ENCODE measurements around the gene KRTAP2-2. TPM values are rescaled to one million over a fixed set of nuclear protein-coding genes. Genes with fewer than 3 reads are reported as not detected.
"Not testable (repeated sequence)": the region's sequence is repeated elsewhere in the genome, so short reads cannot be mapped to it uniquely, and the experiment has no call there.

KRTAP2-2 gene
- total and polyA plus RNA-seq, 3 donors from 2014 or later, result not detected

- intact Hi-C loops (cut with DNase I; ENCODE audit: low total_unique reads), result no loop called here
- no peaks in the 10 kb centered on the region for H3K36me3 ChIP-seq (ENCODE audit: low read depth, missing control alignments)
- no peaks in the 10 kb centered on the region for H3K27me3 ChIP-seq
- H3K9me3 ChIP-seq, result no peaks in the 10 kb centered on the region
- WGBS, 2 donors, result 90 to 96% methylated on average over 4 of the region's 4 CpGs
- no peaks in the 10 kb centered on the region for H3K4me1 ChIP-seq
- H3K4me3 ChIP-seq, result no peak overlapping the region
- no peak for DNase-seq
- no peak for TF ChIP-seq POLR2A (IDR thresholded peaks at IDR 0.05)
- TF ChIP-seq CTCF (IDR thresholded peaks at IDR 0.05), result no peak
- H3K27ac ChIP-seq, result no peak overlapping the region
Observed at GRCh38 chr17:41054025-41054424, 1.0 kb downstream of the KRTAP2-2 start.

DNA sequence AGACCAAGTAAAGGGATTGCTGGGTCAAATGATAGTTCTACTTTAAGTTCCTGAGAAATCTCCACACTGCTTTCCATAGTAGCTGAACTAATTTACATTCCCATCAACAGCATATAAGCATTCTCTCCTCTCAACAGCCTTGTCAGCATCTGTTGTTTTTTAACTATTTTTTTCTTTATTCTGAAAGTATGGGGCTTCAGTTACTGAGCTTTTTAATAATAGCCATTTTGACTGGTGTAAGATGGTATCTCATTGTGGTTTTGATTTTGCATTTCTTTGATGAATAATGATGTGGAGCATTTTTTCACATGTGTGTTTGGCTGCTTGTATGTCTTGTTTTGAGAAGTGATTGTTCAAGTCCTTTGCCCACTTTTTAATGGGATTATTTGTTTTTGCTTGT, 2.5 kb downstream of the KRTAP2-2 start:
- Histone ChIP-seq H3K4me1 (no peaks in the 10 kb centered on the region), H3K27ac (no peak overlapping the region), H3K9me3 (no peaks in the 10 kb centered on the region), H3K36me3 (ENCODE audit: low read depth, missing control alignments) (no peaks in the 10 kb centered on the region), H3K27me3 (no peaks in the 10 kb centered on the region), H3K4me3 (no peak overlapping the region)
- intact Hi-C loops (cut with DNase I; ENCODE audit: low total_unique reads), result no loop called here
- no peak for DNase-seq
- TF ChIP-seq POLR2A (IDR thresholded peaks at IDR 0.05) (no peak), CTCF (IDR thresholded peaks at IDR 0.05) (no peak)

- DNase-seq, result no peak
- 53 to 71% methylated on average over 2 of the region's 2 CpGs for WGBS, 2 donors
- no peak for TF ChIP-seq CTCF (IDR thresholded peaks at IDR 0.05)
- no peak for TF ChIP-seq POLR2A (IDR thresholded peaks at IDR 0.05)
- Histone ChIP-seq H3K4me1 (no peaks in the 10 kb centered on the region), H3K4me3 (no peak overlapping the region), H3K36me3 (ENCODE audit: low read depth, missing control alignments) (no peaks in the 10 kb centered on the region), H3K27ac (no peak overlapping the region), H3K9me3 (no peaks in the 10 kb centered on the region), H3K27me3 (no peaks in the 10 kb centered on the region)
- intact Hi-C loops (cut with DNase I; ENCODE audit: low total_unique reads), result no loop called here
Observed at GRCh38 chr17:41049110-41049509, 5.9 kb downstream of the KRTAP2-2 start.

- no peaks in the 10 kb centered on the region for H3K9me3 ChIP-seq
- H3K27me3 ChIP-seq, result no peaks in the 10 kb centered on the region
- no peaks in the 10 kb centered on the region for H3K4me1 ChIP-seq
- intact Hi-C loops (cut with DNase I; ENCODE audit: low total_unique reads), result no loop called here
- H3K36me3 ChIP-seq (ENCODE audit: low read depth, missing control alignments), result no peaks in the 10 kb centered on the region
- TF ChIP-seq POLR2A (IDR thresholded peaks at IDR 0.05) (no peak), CTCF (IDR thresholded peaks at IDR 0.05) (no peak)
- H3K27ac ChIP-seq, result no peak overlapping the region
- DNase-seq, result no peak
- 60 to 66% methylated on average over 7 of the region's 7 CpGs for WGBS, 2 donors
- no peak overlapping the region for H3K4me3 ChIP-seq
Observed at GRCh38 chr17:41048441-41048840, 6.6 kb downstream of the KRTAP2-2 start.

DNA sequence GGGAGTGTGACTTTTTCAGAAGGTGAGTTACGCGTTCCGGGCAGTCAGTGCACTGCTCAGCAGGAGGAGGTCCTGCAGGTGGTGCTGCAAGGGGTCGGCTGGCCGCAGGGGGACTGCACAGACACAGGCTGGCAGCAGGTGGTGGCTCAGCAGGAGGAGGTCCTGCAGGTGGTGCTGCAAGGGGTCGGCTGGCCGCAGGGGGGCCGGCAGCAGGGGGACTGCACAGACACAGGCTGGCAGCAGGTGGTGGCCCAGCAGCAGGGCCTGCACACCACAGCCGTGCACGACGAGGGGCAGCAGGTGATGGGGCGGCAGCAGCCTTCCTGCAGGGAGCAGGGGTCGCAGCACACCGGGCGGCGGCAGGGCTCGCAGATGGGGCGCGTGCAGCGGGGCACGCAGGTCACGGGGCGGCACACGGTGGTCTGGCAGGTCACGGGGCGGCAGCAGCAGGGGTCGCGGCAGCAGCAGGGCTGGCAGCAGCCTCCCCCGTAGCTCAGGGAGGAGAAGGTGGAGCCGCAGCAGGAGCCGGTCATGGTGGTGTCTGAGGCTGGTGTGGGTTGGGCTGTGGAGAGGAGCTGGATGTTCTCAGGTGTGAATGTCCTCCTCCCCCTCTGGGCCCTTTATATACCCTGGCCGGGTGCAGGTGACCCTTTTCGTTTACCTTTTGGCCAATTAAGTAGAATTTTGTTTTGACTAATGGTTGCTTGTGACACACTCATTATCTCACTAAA, 8.1 kb downstream of the KRTAP2-2 start, which contains the start of gene KRTAP2-1:
KRTAP2-1 (minus strand) TSS at position 582 of the 731 bp plus-strand sequence; CDS start at position 533, 49 bp downstream.
- H3K36me3 ChIP-seq (ENCODE audit: low read depth, missing control alignments); DNase-seq; H3K4me3 ChIP-seq; H3K9me3 ChIP-seq; H3K27me3 ChIP-seq; H3K4me1 ChIP-seq; intact Hi-C loops (cut with DNase I; ENCODE audit: low total_unique reads); H3K27ac ChIP-seq: not testable (repeated sequence)
- WGBS, 2 donors, result 41 to 63% methylated on average over 7 to 11 of the region's 33 CpGs

All from testis (tissue), 3 donors.